ENCODE measurements around the gene RPL23.

Gene RPL23

GRCh38 chr17:38867968-38868816, 14.7 kb upstream of the RPL23 start:
- peak; percentile 87 for DNase-seq (ENCODE audit: low read depth, low spot score)

- peak; percentile 87 for DNase-seq (ENCODE audit: low read depth, low spot score)
Observed at GRCh38 chr17:38867179-38867967, 13.9 kb upstream of the RPL23 start.

- DNase-seq (ENCODE audit: low read depth, low spot score) = no peak
Observed at GRCh38 chr17:38864636-38865398, 11.3 kb upstream of the RPL23 start.

GRCh38 chr17:38861399-38861843, 7.9 kb upstream of the RPL23 start:
- no peak for DNase-seq (ENCODE audit: low read depth, low spot score)

- no peak for DNase-seq (ENCODE audit: low read depth, low spot score)
Observed at GRCh38 chr17:38857271-38857670, 3.8 kb upstream of the RPL23 start.

GRCh38 chr17:38855101-38855714, 1.7 kb upstream of the RPL23 start:
- peak; percentile 76 for DNase-seq (ENCODE audit: low read depth, low spot score)

- no peak for DNase-seq (ENCODE audit: low read depth, low spot score)
Observed at GRCh38 chr17:38852771-38853291, 690 bp downstream of the RPL23 start.

GRCh38 chr17:38851434-38851833, 2.1 kb downstream of the RPL23 start:
- DNase-seq (ENCODE audit: low read depth, low spot score) = no peak

GRCh38 chr17:38850374-38850773, 3.1 kb downstream of the RPL23 start:
- DNase-seq (ENCODE audit: low read depth, low spot score) = no peak

GRCh38 chr17:38848939-38849605, 4.4 kb downstream of the RPL23 start:
- DNase-seq (ENCODE audit: low read depth, low spot score) = no peak

- no peak for DNase-seq (ENCODE audit: low read depth, low spot score)
Observed at GRCh38 chr17:38848557-38848891, 5.0 kb downstream of the RPL23 start.

GRCh38 chr17:38844261-38844757, 9.2 kb downstream of the RPL23 start:
- no peak for DNase-seq (ENCODE audit: low read depth, low spot score)

- DNase-seq (ENCODE audit: low read depth, low spot score) = no peak
Observed at GRCh38 chr17:38825762-38826247, 27.7 kb downstream of the RPL23 start.

GRCh38 chr17:38824899-38825761, 28.4 kb downstream of the RPL23 start, which contains the start of gene CWC25:
CWC25 (minus strand) TSS chr17:38825321; CDS start chr17:38825183, 138 bp downstream.
- peak; percentile 100 for DNase-seq (ENCODE audit: low read depth, low spot score)

GRCh38 chr17:38815576-38816193, 37.8 kb downstream of the RPL23 start:
- no peak for DNase-seq (ENCODE audit: low read depth, low spot score)

GRCh38 chr17:38809828-38810227, 43.7 kb downstream of the RPL23 start:
- no peak for DNase-seq (ENCODE audit: low read depth, low spot score)

GRCh38 chr17:38800237-38800760, 53.2 kb downstream of the RPL23 start:
- DNase-seq (ENCODE audit: low read depth, low spot score) = peak; percentile 49

- peak; percentile 98 for DNase-seq (ENCODE audit: low read depth, low spot score)
Observed at GRCh38 chr17:38799501-38800236, 53.9 kb downstream of the RPL23 start, which contains the start of gene PIP4K2B. PIP4K2B (minus strand) TSS chr17:38799556; CDS start chr17:38799424, 132 bp downstream.
